T1000 (cell line): ENCODE results near the gene QSOX1.

Experiments used
- DNase-seq: peaks from one replicate; lab custom pipeline; 2025; ENCODE audit warnings: mixed read lengths; lab: John Stamatoyannopoulos, UW

Gene QSOX1

DNA sequence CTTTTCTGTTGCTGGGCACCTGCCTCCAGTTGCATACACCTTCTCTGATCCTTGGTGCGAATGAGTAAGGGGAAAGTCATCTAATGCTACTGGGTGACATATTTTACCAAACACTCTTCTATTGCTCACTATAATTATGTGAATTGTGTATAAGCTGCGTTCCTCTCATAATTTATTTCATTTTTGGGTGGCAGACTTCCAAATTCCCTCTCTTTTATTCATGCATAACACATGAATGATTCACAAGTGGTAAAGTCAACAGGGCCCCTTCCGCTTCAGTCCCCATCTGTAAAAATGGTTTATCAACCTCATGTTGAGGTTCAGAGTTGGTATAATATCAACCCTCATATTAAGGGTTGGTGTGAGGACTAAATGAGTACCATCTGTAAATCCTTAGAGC lies 3.2 kb upstream of the QSOX1 start:
- no peak for DNase-seq

DNA sequence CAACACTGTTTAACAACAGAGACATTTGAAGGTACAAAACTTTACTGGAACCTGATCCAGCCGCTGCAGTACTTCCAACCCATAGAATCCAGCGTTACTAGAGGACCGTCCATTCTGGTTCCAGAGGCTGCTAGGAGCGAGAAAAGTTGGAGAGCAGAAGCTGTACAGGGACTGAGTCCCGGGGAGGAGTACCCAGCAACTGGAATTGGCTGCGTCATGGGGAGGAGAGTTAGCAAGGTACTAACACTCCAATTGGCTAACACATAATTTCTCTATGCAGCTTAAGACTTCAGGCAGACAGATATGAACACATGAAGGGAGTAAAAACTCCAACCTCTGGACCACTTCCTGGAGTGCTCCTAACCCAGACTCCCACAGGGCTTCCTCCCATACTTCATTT lies 2.1 kb upstream of the QSOX1 start:
- no peak for DNase-seq

- DNase-seq, result no peak
Observed at GRCh38 chr1:180153032-180153431, 1.6 kb upstream of the QSOX1 start.

DNA sequence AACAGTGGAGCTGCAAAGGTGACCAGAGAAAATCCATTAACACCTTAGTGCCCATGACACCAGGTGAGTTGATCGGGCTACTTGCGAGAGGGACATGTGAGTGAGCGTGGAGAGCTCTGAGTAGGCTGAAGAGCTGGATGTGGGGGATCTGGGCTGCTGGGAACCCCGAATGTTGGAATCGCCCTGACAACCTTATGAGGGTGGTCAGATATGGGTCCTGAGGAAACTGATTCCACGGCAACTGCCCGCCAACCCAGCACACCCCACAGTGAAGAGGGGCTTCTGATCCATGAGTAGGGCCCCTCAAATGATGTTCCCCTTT lies 705 bp upstream of the QSOX1 start:
- no peak for DNase-seq

DNA sequence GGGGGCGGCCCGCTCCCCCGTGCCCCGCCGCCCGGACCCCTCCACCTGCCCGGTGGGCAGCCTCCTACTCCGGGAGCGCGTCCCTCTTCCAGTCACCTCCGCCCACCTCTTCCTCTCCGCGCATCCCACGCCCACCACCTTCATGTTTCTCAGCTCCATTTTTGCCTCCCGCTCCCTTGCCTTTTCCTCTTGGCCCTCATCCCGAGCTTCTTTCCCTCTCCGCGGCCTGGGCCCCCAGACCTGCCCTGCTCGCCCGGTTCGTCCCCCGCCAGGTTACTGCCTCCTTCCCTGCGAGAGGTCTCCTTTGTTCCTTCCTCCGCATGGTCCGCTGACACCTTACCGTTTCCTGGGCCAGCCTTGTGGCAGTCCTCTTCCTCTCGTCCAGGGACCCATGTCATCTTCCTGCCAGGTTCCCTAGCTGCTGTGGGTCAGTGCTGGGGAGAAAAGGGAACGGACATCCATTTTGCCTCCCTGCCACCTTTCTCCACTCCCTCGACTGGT lies 563 bp downstream of the QSOX1 start:
- no peak for DNase-seq

DNA sequence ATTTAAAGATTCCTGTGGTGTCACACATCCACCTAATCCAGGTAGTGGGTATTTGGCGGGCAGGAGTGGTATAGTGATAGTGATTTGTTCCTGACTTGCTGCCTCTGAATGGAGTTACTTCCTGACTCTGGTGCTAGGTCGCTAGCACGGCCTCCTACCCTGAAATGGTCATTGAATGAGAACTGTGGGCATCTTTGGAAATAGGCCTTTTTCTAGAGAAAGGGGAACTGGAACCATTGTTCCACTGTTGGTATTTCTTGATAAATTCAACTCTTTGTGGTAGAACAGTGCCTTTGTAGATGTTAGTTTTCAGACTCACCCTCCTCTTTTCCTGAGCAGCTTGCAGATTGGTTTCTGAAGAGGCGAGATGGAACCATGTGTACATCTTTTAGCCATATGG lies 1.5 kb downstream of the QSOX1 start:
- no peak for DNase-seq

GRCh38 chr1:180156631-180157091 lies 2.0 kb downstream of the QSOX1 start:
- DNase-seq, result no peak

- DNase-seq, result no peak
Observed at GRCh38 chr1:180157108-180157507, 2.4 kb downstream of the QSOX1 start.

DNA sequence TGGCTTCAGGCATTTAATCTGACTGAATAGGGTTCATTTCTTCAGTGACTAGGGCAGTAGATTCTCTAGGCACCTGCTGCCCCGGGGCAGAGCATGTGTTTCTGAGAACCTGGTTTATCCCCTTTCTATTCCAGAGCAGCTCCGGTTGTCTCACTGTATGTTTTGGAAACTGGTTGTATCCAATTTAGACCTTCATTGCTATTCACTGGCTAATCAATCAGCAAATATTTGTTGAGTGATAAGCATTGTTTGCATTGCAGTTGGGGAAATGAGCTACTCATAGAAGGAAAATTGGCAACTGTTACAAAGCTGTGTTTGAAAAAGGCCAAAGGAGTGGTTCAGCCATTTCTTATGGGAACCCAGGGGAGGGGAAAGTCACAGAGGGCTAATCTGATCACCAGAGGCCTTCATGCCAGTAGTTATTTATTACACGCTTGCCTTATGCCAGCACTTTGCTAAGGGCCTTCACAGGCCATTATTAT lies 2.9 kb downstream of the QSOX1 start:
- no peak for DNase-seq

- DNase-seq, result no peak
Observed at GRCh38 chr1:180158149-180159147, 3.8 kb downstream of the QSOX1 start.

DNA sequence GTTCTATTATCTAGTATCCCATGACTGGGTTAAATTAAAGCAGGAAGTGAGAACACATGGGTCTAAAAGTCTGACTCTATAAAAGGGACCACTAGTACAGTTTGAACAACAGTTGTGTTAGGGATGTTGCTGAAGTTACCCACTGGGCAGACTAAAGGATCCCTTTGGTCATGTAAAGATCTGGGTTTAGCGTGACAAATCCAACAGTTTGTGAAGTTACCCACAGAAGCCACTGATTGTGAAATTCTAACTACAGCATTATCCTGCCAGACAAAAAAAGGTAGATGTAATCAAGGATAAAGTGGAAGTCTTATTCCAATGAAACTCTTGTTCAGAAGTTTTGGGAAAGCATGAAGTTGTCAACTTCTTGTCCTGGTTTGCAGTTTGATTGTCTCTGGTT lies 5.7 kb downstream of the QSOX1 start:
- no peak for DNase-seq

- DNase-seq, result no peak
Observed at GRCh38 chr1:180163041-180163440, 8.4 kb downstream of the QSOX1 start.

DNA sequence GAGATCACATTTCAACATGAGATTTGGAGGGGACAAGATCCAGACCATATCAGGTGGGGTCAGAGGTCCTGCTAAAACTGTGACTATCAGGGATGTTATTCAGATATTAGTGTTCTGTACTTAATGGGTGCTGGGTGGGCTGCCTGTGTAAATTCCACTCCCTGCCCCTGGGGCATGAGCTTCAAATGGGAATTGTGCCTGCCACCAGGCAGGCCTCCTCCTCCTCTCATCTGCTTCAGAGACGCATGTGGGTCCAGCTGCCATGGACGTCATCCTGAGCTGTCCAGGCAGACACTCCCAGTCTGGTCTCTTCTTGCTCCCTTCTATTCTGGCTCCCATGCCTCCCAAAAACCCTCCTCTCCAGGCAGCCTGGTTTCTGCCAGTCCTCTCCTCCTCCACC lies 10.4 kb downstream of the QSOX1 start:
- no peak for DNase-seq

DNA sequence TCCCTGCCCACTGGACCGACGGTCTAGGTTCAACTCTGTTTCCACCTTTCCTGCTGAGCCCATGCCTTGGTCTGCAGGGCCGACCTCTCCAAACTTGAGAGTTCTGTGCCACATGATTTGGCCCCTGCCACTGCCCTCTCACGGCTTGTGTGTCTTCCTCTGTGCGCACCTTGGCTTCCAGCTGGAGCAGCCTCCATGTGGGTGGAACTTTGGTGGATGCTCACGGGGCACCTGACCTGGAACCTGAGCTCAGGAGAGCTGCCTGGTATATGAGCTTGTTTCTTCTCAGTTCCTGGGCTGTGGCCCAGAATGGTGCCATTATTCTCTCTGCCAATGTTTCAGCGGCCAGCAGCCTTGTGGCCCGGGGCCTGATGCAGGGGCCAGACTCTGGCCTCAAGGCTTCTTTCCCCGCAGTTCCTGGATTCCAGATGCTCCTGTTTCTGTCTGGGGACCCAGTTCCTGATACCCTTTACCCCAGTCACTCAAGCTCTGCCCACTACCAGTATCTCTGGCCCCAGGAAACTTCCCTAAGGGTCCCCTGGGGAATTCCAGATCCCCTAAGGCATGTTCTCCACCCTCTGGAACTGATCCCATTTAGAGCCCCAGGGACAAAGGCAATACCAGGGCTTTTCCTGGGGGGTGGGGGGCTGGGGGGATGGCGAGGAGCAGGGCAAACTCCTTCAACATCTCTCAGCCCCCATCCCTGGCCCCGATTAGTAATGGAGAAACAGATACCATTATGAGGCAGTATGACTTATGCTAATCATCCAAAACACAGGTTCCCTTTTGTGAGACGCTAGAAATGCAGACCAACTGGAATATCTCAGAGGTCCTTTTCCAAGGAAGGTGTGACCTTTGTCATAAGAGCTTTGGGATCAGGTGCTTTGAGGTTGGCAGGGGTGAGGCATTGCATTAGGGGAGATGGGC lies 11.1 kb downstream of the QSOX1 start:
- no peak for DNase-seq

DNA sequence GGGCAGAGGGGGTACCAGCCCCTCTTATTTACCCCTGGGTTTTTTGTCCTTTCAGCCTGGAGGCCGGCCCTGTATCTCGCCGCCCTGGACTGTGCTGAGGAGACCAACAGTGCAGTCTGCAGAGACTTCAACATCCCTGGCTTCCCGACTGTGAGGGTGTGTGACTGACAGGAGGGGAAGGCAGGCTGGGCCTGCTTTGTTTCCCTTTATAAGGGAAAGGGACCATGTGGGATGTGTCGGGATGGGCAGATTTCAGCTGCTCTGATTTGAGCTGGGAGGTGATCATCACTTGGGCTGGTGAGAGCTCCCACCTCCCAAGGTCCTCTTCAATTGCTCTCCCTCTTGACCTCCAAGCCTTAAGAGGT lies 11.7 kb downstream of the QSOX1 start:
- DNase-seq, result no peak

DNA sequence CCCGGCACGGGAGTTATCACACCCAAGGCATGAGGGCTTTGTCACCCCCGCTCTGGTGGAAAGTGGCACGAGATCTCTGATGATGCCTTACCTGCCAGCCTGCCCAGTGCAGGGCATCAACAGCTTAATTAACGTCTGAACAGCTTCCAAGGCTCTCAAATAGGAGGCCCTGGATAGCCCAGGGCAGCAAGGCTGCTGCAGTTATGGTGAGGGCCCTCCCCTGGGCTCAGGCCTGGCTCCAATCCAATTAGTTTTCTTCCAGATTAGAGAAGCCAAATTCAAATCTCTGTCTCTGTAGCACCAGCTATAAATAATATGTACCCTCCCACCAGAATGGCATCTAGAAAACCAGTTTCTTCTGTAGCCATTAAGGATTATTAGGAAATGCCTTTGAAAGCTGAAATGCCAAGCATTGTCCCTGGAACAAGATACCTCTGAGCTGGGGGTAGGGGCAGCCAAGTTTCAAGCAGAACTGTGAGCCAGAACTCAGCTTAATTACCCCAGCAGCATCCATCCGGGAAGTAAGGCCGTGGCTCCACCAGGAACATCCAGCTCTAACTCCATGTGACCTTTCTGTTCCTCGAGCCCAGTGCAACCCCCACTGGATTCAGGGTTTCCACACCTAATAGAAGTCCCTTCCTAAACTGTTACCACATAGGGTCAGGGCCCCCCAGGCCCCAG lies 12.5 kb downstream of the QSOX1 start:
- no peak for DNase-seq

DNA sequence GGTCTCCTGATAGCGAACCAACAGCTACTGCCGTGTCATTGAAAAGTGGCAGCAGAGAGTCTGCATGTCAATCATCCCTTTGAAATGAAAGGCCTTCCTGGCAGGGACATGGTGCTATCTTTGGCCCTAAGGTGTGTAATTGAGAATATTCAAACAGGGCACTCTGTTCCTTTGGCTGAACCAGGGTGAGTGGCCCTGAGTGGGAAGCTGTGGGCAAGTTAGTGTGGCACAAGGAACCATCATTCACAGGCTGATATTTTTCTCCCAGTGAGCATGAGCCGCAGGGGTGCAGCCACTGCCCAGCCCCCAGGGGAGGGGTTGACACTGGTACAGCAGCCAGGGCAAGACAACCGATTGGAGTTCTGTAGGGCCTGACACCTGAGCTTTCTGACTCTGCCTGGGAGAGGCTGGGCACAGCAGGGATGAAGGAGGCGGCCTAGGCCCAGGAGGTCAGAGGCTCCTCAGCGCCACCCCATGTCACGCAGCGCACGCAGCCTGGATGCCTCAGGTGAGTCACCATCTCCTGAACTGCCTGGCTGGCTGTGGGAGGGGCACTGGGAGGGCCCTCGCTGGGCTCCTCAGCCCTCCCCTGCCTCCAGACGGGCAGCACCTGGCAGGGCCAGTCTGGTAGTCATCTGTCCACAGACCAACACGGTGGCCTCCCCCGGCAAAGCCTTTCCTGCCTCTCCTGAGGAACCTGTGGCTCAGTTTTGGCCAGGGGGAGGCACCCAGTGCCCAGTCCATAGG lies 13.2 kb downstream of the QSOX1 start:
- no peak for DNase-seq

DNA sequence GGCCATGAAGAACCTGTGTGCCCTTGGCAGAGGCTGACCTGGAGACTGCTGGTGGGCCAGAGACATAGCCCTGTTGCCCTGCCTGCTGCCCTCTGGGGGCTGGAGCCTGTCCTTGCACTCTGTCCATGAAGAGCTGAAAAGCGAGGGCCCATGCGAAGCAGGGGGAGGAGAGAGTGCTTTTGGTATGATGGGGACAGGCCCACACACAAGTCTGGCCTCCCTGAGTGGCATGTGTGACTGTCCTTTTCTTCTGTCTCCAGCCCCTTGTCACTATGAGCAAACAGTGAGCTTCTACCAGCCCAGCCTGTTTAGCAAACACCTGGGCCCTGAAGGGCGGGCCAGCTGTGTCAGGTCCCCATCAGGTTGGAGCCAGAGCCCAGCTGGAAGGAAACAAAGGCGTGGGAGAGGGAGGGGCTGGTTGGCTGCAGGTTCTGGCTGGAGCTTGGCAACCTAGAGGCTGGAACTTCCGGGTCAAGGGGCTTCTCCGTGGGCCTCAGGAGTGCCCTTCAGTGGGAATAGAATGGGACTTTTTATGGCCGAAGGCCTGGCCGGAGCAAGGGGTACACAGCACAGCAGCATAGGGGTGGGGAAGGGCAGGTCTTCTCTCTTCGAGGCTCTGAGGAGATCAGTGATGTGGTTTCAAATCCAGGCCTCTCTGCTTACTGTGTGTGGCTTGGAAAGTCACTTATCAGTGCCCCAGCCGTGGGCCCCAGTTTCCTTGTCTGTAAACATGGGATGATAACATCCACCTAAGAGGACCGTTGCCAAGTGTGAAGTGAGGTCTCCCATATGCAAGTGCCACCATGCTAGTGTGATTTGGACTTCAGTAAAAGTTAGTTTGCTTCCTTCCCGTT lies 14.3 kb downstream of the QSOX1 start:
- DNase-seq, result no peak

- DNase-seq, result no peak
Observed at GRCh38 chr1:180169640-180170195, 15.0 kb downstream of the QSOX1 start.
